Stomach (tissue), 4 donors: ENCODE measurements around the gene GFY.

Experiments
- POLR2A ChIP-seq, 4 donors: fragments of 450-650 bp; IDR thresholded peaks; one replicate each; pipeline ENCODE4 v1.6.1; 2016; ENCODE audit warnings: antibody characterized with exemption in 4 of 4, control low read depth in 2 of 4, mild to moderate bottlenecking in 1 of 4, moderate library complexity in 1 of 4
- POLR2AphosphoS5 ChIP-seq, 3 donors: sonication (generic); formaldehyde crosslinking; IDR thresholded peaks; one replicate each; pipeline ENCODE4 v1.6.1; 2016; ENCODE audit warnings: antibody characterized with exemption in 3 of 3
- TF ChIP-seq, protein P1 (sequence below), 7 experiments: fragments of 450-650 bp in 4 of 7; fragments of 200-600 bp in 3 of 7; sonication (generic) in 3 of 7; IDR thresholded peaks; one replicate each; pipeline ENCODE4 v1.5.1; 2016 to 2019; ENCODE audit warnings: antibody characterized with exemption in 7 of 7, control low read depth in 2 of 7, mild to moderate bottlenecking in 1 of 7

DNA sequence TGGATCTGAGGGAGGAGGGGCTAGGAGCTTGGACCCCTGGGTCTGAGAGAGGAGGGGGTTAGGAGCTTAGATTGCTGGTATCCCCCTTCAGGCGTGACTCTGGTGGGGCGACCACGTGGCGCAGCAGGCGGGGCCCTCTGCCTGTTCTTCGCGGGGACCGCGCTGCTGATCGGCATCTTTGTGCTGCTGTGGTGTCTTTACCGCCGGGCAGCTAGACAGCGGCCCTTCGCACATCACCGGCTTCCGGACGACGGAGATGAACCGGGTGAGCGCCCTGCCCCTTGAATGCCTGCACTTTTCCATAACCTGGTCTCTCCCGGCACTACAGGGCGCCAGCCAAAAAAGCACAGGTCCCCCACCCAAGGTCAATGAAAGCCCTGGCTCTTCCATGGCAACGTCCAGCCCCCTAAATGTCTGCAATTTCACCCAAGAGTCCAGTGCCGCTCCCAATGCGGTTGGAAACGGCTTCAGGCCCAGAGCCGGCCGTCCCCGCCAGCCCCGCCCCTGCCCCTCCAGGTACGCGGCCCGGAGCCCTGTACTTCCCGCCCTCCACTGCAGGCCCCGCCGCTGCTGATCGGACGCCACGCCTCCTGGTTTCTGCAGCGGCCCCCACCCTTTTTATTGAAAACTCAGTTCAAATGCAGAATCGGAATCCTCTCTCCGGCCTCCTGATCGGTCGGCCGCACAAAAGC lies 2.8 kb downstream of the GFY start:
- TF ChIP-seq, protein P1, sequence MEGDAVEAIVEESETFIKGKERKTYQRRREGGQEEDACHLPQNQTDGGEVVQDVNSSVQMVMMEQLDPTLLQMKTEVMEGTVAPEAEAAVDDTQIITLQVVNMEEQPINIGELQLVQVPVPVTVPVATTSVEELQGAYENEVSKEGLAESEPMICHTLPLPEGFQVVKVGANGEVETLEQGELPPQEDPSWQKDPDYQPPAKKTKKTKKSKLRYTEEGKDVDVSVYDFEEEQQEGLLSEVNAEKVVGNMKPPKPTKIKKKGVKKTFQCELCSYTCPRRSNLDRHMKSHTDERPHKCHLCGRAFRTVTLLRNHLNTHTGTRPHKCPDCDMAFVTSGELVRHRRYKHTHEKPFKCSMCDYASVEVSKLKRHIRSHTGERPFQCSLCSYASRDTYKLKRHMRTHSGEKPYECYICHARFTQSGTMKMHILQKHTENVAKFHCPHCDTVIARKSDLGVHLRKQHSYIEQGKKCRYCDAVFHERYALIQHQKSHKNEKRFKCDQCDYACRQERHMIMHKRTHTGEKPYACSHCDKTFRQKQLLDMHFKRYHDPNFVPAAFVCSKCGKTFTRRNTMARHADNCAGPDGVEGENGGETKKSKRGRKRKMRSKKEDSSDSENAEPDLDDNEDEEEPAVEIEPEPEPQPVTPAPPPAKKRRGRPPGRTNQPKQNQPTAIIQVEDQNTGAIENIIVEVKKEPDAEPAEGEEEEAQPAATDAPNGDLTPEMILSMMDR (IDR thresholded peaks at IDR 0.05) = no peak
- TF ChIP-seq POLR2AphosphoS5 (IDR thresholded peaks at IDR 0.05) (no peak), POLR2A (IDR thresholded peaks at IDR 0.05) (no peak)
